Activated naive CD8-positive, alpha-beta T cell treated with anti-CD3 and anti-CD28 coated beads, Interleukin-2, amount 50 U/mL, for 24 hours (primary cell): ENCODE measurements around the gene CENPVL3.
"Not testable (repeated sequence)": the region's sequence is repeated elsewhere in the genome, so short reads cannot be mapped to it uniquely, and the experiment has no call there.

Experiments
- ATAC-seq: fragments of 150-1000 bp; cut with Tn5 transposase; one replicate; pipeline ENCODE4 v1.10.0; 2021
- DNase-seq: peaks from one replicate; pipeline ENCODE4 v3.0.0; 2021
- H3K27ac Mint-ChIP-seq: one replicate; pipeline ENCODE4 v1.8.0; 2021; ENCODE audit warnings: mild to moderate bottlenecking, mixed read lengths
- H3K27me3 Mint-ChIP-seq: one replicate; pipeline ENCODE4 v1.8.0; 2021; ENCODE audit warnings: mixed read lengths
- H3K36me3 Mint-ChIP-seq: one replicate; pipeline ENCODE4 v1.8.0; 2021; ENCODE audit warnings: low read depth, mixed read lengths
- H3K4me1 Mint-ChIP-seq: one replicate; pipeline ENCODE4 v1.8.0; 2021; ENCODE audit warnings: mixed read lengths
- H3K4me3 Mint-ChIP-seq: one replicate; pipeline ENCODE4 v1.8.0; 2021; ENCODE audit warnings: mild to moderate bottlenecking, moderate library complexity, mixed read lengths
- H3K9me3 Mint-ChIP-seq: one replicate; pipeline ENCODE4 v1.8.0; 2021; ENCODE audit warnings: mixed read lengths

Gene CENPVL3

DNA sequence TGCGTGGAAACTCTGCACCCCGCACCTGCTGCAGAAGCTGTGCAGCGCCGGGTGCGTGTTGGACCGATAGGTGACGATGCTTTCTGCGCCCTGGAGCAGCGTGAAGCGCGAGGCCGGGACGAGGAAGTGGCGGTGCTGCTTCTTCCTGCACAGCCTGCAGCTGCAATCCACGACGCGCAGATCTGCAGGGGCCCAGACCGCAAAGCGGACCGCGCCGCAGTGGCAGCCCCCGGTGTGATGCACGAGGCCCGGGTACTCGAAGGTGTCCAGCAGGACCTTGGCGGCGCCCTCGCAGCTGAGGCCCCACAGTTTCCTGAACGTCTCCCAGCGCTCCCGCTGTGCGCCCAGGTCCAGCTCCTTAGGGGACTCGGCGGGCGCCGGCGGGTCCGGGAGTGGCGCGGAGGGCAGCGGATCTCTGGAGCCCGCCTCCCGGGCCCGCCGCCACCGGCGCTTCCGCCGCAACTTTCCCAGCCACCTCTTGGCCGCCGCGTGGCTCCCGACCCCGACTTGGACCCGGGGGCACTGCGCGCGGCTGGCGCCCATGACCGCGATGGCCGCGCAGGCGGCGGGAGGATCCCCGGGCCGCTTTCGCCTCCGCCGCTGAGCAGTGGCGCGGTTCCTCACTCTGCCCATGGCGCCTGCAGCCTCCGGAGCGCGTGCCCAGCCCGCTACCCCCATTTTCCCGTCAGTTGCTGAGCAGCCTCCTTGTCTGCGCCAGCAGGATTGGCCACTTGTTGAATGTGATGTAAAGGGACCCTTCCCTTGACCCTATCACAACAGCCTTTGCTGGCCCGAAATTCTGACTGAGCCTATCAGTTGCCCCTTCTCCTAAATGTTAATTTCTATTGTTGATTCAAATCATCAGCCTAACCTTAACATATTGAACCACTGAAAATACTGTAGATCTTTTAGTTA lies at the start of gene CENPVL3:
Gene CENPVL3, minus strand, starts transcription at position 672 of the 915 bp plus-strand sequence. Its CDS starts 39 bp downstream, at position 633.
- not testable (repeated sequence) for H3K36me3 Mint-ChIP-seq, H3K4me1 Mint-ChIP-seq, H3K9me3 Mint-ChIP-seq, H3K27ac Mint-ChIP-seq
- H3K4me3 Mint-ChIP-seq, result peak within 1 kb of the TSS; percentile 74
- peak; percentile 28 for ATAC-seq
- peak; percentile 3 for DNase-seq
- H3K27me3 Mint-ChIP-seq, result peaks cover 44% of the 10 kb centered on the region

DNA sequence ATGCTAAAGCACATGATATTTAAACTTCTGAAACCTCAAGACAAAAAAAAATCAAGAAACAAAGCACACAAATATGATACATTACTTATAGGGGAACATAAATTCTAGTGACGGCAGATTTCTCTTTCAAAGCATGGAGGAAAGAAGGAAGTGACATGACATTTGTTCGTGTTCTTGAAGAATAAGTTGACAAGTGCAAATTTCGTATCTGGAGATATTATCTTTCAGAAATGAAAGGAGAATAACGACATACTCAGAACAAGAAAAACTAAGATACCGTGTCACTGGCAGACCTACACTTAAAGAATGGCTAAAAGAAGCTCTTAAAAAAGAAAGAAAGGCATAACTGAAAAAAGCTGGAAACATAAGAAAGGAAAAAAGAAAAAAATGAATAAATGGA lies 47.3 kb upstream of the CENPVL3 start:
- H3K4me1 Mint-ChIP-seq, result peaks cover 2% of the 10 kb centered on the region
- H3K4me3 Mint-ChIP-seq, result no peak overlapping the region
- DNase-seq, result no peak
- no peaks in the 10 kb centered on the region for H3K36me3 Mint-ChIP-seq
- H3K9me3 Mint-ChIP-seq, result no peaks in the 10 kb centered on the region
- no peak for ATAC-seq
- peaks cover 2% of the 10 kb centered on the region for H3K27me3 Mint-ChIP-seq
- H3K27ac Mint-ChIP-seq, result no peak overlapping the region

DNA sequence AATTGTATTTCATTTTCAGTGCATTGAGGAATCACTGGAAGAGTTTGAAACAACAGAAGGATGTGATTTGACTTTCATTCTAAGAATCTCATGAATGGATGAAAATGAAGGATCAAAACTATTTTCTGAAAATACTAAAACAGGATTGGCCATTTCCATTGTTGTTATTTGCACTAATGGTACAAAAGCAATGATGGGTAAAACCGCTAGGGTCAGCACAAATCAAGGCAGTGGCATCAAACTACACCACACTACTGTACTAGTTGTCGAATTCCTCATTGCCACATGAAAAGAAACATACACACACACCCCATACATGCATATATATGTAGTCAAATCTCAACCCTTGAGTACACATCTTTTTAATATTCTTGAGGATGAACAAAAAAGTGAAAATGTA lies 24.7 kb upstream of the CENPVL3 start:
- no peak overlapping the region for H3K27ac Mint-ChIP-seq
- H3K36me3 Mint-ChIP-seq, result no peaks in the 10 kb centered on the region
- no peak overlapping the region for H3K4me3 Mint-ChIP-seq
- no peak for DNase-seq
- H3K27me3 Mint-ChIP-seq, result peaks cover 12% of the 10 kb centered on the region
- no peaks in the 10 kb centered on the region for H3K4me1 Mint-ChIP-seq
- ATAC-seq, result no peak
- H3K9me3 Mint-ChIP-seq, result no peaks in the 10 kb centered on the region

DNA sequence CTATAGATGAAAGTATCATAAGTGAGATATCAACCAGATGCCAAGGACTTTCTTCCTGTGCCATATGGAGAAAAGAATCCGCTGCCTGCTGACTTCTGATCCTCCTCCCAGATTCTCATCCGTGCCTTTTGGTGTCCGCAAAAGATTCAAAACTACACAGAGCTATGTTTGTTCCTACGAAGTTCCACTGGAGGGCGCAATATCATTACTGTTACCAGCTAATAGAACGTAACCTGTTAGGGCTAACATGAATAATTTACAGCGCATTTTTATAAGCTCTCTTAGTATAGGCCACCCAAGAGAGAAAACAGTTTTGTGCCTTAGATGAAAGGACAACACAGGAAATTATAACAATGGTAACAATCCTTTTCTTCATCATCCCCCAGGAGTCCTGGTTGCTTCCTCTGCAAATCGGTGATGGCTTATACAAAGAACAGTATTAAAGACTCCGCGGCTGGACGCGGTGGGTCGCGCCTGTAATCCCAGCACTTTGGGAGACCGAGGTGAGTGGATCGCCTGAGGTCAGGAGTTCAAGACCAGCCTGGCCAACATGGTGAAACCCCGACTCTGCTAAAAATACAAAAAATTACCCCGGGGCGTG lies 22.8 kb upstream of the CENPVL3 start:
- Mint-ChIP-seq H3K27me3 (peaks cover 12% of the 10 kb centered on the region), H3K36me3 (no peaks in the 10 kb centered on the region), H3K27ac (no peak overlapping the region), H3K9me3 (no peaks in the 10 kb centered on the region), H3K4me1 (no peaks in the 10 kb centered on the region), H3K4me3 (no peak overlapping the region)
- DNase-seq (no peak), ATAC-seq (no peak)

DNA sequence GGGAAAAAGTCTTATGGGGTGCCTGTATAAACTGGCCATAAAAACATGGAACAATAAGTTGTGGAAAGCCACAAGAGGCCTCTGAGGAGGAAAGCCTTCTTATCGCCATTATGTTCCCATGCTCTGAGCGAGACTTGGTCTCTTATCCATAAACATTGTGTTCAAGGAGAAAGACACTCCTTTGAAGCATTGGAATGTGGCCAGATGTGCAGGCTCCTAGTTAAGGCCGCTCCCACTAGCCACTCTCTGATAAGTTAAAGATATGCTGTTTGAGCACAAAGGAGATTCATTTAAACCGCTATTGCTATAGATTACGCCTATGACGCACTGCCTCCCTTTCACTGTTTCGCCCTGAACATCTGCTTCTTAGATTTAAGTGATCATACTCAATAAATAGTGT lies 17.8 kb upstream of the CENPVL3 start:
- not testable (repeated sequence) for H3K4me1 Mint-ChIP-seq, H3K4me3 Mint-ChIP-seq, DNase-seq, H3K36me3 Mint-ChIP-seq, ATAC-seq, H3K9me3 Mint-ChIP-seq, H3K27ac Mint-ChIP-seq
- H3K27me3 Mint-ChIP-seq, result peaks cover 18% of the 10 kb centered on the region

DNA sequence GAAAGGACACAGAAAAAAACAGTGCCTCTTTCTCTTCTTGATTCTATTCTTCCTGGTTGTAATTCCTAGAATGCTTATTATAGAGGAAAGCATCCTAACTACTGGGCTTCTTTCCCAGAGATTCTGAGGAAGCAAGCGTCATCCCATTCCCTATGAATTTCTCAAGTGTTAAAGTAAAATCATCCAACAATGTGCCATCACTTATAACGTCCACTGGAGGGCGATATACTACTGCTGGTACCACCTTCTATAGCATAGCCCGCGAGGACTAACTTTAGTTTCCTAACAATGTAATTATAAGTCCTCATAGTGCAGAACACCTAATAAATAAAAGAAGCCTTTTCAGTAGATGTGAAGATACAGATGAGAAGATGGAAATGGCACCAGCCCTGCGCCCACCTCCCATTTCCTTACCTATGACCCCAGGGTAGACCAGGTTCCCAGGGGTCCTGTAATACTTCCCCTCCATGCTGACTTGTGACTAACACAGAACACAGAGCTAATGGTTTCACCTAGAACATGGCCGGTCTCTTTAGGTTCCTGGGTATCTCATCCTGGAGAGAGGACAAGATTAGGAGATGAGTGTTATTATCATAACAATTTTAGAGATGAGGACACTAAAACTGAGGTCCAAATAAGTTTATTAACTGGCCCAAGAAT lies 4.2 kb downstream of the CENPVL3 start:
- Mint-ChIP-seq H3K27ac (no peak overlapping the region), H3K4me3 (no peak overlapping the region), H3K27me3 (peaks cover 34% of the 10 kb centered on the region), H3K4me1 (peaks cover 6% of the 10 kb centered on the region), H3K36me3 (no peaks in the 10 kb centered on the region), H3K9me3 (no peaks in the 10 kb centered on the region)
- no peak for DNase-seq
- no peak for ATAC-seq

DNA sequence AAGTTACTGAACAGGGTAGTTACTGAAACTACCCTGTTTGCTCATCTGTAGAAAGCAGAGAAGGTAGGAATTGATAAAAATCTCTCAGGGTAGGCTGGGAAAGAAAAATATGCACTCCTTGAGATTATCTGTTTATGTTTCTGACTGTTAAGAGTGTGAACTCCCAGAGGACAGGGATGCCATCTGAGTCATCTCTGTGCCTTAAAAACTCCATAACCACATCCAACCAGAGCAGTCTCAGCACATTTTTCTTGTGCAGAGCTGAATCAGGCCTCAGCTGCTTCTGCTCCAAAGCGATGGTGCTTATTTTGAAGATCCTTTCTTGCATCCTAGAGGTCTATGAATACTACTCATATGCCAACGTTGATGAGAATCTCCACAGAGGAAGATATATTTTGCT lies 9.9 kb downstream of the CENPVL3 start:
- peaks cover 12% of the 10 kb centered on the region for H3K4me1 Mint-ChIP-seq
- no peak overlapping the region for H3K27ac Mint-ChIP-seq
- ATAC-seq, result no peak

DNA sequence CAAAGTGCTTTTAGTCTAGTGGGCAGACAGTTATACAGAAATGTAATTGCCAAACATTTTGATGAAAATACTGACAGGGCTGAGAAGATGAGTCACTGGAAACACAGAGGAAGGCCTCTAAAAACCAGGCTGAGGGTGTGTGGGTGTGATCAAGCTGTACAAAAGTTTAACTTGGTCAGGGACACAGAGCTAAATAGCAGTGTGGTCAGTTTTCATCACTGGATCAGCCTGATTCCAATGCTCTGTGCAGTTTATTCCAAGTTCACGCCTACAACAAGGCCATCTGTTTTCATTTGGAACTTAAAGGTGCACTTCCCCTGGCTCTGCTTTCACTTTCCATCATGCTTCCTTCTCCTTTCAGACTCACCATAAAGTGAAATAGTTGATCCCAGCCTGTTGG lies 10.6 kb downstream of the CENPVL3 start:
- H3K27me3 Mint-ChIP-seq, result peaks cover 8% of the 10 kb centered on the region
- no peak overlapping the region for H3K4me3 Mint-ChIP-seq
- H3K27ac Mint-ChIP-seq, result peak overlapping the region; percentile 72
- H3K36me3 Mint-ChIP-seq, result no peaks in the 10 kb centered on the region
- ATAC-seq (peak; percentile 66), DNase-seq (no peak)
- no peaks in the 10 kb centered on the region for H3K9me3 Mint-ChIP-seq
- H3K4me1 Mint-ChIP-seq, result peaks cover 12% of the 10 kb centered on the region

More for the DNA sequence above, 9.9 kb downstream of the CENPVL3 start:
- no peak for DNase-seq
- H3K4me3 Mint-ChIP-seq, result no peak overlapping the region
- no peaks in the 10 kb centered on the region for H3K9me3 Mint-ChIP-seq
- H3K36me3 Mint-ChIP-seq, result no peaks in the 10 kb centered on the region
- peaks cover 9% of the 10 kb centered on the region for H3K27me3 Mint-ChIP-seq

DNA sequence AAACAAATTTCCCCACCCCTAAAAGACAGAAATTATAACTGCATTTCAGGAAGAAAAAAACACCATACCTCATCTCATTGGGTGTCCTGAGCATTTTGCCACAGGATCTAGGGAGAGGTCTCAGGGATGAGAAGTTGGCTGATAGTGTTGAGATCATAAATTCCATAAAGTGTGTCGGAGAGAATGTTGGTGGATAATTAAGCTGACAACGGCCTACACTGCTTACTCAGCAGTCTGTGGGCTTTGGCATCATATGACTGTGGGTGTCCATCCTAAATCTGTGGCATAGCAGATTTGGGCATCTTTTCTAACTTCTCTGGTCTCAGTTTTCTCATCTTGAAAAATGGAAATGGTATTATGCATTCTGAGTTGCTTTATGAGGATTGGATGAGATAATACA lies 12.3 kb downstream of the CENPVL3 start:
- H3K27ac Mint-ChIP-seq, result no peak overlapping the region
- H3K36me3 Mint-ChIP-seq, result no peaks in the 10 kb centered on the region
- ATAC-seq, result no peak
- H3K4me3 Mint-ChIP-seq, result no peak overlapping the region
- H3K27me3 Mint-ChIP-seq, result peaks cover under 1% of the 10 kb centered on the region
- peaks cover 12% of the 10 kb centered on the region for H3K4me1 Mint-ChIP-seq
- H3K9me3 Mint-ChIP-seq, result no peaks in the 10 kb centered on the region
- no peak for DNase-seq

DNA sequence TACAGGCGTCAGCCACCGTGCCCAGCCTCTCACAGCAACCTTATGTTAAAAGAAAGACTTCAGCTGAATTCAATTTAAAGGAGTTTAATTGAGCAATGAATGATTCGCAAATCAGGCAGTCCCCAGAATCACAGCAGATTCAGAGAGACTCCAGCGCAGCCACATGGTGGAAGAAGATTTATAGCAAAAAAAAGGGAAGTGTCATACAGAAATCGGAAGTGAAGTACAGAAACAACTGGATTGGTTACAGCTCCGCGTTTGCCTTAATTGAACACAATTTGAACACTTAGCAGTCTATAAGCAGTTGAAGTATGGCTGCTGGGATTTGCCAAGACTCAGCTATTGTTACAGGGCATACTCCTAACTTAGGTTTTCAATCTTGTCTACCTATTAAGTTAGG lies 19.8 kb downstream of the CENPVL3 start:
- Mint-ChIP-seq H3K4me1 (no peaks in the 10 kb centered on the region), H3K36me3 (no peaks in the 10 kb centered on the region), H3K27ac (no peak overlapping the region), H3K4me3 (no peak overlapping the region), H3K9me3 (no peaks in the 10 kb centered on the region), H3K27me3 (peaks cover 11% of the 10 kb centered on the region)
- ATAC-seq (no peak), DNase-seq (no peak)

DNA sequence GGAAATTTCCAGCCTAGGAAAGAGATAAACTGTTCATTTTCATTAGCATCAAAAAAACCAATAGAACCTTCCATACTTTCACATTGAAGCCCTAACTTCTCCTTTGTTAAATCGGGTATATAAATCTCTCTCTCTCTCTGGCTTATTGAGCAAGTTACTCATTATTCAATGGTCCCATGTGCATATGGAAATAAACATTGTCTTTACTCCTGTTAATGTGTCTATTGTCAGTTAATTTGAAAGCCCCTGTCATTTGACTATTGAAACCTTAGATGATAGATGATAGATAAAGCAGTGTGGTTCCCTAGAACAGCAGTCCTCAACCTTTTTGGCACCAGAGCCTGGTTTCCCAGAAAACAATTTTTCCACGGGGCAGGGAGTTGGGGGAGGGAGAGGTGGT lies 46.8 kb downstream of the CENPVL3 start:
- Mint-ChIP-seq H3K4me3 (no peak overlapping the region), H3K4me1 (no peaks in the 10 kb centered on the region), H3K9me3 (no peaks in the 10 kb centered on the region), H3K36me3 (no peaks in the 10 kb centered on the region), H3K27me3 (peaks cover 2% of the 10 kb centered on the region), H3K27ac (no peak overlapping the region)
- DNase-seq (no peak), ATAC-seq (no peak)

DNA sequence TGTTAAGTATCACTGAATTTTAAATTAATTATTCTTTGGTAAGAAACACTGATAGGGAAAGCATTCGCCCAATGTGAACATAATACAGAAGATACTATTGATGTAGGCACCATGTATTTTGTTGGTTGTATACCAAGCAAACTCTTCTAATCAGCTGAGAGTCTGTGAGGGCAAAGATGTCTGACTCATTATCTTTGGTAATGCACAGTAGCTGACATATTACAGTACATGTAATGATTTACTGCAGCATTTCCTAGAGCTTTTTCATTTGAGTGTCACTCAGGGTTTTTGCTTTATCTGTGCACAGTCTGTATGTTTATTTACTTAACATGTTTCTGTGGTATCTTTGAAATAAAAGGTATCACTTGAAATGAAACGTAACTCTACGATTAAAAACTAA lies 49.2 kb downstream of the CENPVL3 start:
- Mint-ChIP-seq H3K27me3 (peaks cover 1% of the 10 kb centered on the region), H3K4me1 (no peaks in the 10 kb centered on the region), H3K4me3 (no peak overlapping the region), H3K9me3 (no peaks in the 10 kb centered on the region), H3K27ac (no peak overlapping the region), H3K36me3 (no peaks in the 10 kb centered on the region)
- DNase-seq, result no peak
- ATAC-seq, result no peak

DNA sequence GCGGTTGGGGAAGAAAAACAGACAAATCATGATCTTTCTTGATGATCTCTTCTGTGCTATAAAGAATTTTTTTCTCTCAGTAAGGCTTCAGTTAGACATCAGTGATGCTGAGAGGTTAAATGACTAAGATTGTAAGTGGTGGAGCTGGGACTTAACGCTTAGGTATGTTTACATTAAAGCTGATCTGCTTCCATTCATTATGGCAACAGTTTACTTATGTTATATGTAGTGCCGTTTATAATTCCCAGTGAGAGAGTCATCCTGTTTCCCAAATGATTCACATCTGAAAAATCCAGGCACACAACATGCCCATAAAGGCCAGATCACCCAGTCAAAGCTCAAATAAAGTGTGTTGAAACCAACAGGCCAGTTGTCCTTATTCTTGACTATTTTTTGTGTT lies 50.1 kb downstream of the CENPVL3 start:
- Mint-ChIP-seq H3K27ac (no peak overlapping the region), H3K9me3 (no peaks in the 10 kb centered on the region), H3K4me1 (no peaks in the 10 kb centered on the region), H3K4me3 (no peak overlapping the region), H3K36me3 (no peaks in the 10 kb centered on the region), H3K27me3 (peaks cover 1% of the 10 kb centered on the region)
- DNase-seq (no peak), ATAC-seq (no peak)
